ENCODE measurements around the gene SYNJ2. TPM values are rescaled to one million over a fixed set of nuclear protein-coding genes. Genes with fewer than 3 reads are reported as not detected.
A peak's percentile ranks its signal among the peaks of the same experiment; 100 is the strongest.

Gene SYNJ2
- polyA plus RNA-seq, 2 of the 4 experiments (the other 2 are of a cell fraction), result 22.3 to 26.5 TPM

DNA sequence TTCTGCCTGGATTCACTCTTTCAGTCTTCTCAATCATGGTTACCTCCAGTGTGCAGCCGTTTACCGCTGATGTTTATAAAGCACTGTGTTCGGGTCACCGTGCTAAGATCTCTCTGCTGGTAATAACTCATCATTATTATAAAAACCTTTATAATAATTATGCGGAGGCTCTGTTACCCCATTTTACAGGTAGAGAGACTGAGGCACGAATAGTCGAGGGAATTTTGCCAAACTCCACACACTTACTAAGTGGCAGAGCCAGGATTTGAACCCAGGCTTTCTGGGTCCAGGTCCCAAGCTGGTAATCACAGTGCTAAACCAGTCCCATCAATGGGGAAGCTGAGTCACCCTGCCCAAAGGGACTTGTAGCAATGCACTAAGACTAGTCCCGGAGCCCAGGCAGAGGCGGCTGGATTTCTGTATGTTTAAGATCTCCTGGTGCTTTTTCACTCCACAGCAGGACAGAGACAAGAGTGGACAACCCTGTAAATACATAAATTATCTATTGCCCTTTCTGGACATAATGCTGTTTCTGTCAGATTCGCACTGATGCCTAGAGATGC, 48.1 kb downstream of the SYNJ2 start:
- FAIRE-seq, result no peak
- CTCF ChIA-PET, result interaction anchor here (6.5 kb wide), 1 partner anchor 42 kb away, joined by 54 read pairs; no protein-coding TSS in a partner anchor

DNA sequence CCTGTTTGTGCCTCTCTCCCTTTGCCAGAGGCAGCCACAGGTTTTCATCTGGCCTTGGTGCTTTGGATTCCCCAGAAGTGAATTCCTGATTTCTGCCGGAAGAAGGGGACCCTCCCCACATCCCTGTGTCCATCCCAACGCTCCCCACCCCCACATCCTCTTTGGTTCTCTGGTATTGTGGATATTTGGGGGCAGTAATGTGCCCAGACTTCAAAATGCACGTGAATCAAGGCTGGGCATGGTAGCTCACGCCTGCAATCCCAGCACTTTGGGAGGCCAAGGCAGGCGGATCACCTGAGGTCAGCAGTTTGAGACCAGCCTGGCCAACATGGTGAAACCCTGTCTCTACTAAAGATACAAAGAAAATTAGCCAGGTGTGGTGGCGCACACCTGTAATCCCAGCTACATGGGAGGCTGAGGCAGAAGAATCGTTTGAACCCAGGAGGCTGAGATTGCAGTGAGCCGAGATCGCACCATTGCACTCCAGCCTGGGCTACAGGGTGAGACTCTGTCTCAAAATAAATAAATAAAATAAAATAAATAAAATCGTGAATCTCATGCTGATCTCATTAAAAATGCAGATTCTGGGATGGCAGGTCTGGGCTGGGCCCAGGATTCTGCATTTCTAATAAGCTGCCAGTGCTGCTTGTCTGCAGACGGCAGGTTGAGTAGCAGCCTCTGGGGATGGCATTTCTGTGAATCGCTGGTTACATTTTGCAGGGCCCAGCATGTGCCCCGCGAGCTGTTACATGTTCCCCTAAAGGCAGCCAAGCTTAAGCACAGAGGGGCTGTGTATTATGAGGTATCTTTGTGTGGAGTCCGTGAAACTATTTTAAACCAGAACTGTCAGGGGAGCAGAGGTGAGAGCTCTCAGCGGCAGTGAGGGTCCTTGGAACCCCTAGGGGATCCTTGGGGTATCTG, 49.0 kb downstream of the SYNJ2 start:
- POLR2A ChIA-PET, result no interaction called here
- Histone ChIP-seq H3K27ac (peak overlapping the region; percentile 92 to 94), H3K4me1 (peaks cover 82% of the 10 kb centered on the region), H3K4me3 (no peak overlapping the region), H3K9me3 (no peaks in the 10 kb centered on the region), H3K4me2 (peak overlapping the region; percentile 64)
- TF ChIP-seq ESRRA (IDR thresholded peaks at IDR 0.05; ENCODE audit: borderline replicate concordance, low read length) (no peak), MAFK (IDR thresholded peaks at IDR 0.05; ENCODE audit: partially characterized antibody) (peak; percentile 9)
- CTCF ChIA-PET, result interaction anchor here (0.9 to 6.5 kb wide), 5 partner anchors 9 to 48 kb away, joined by 3 to 54 read pairs (median 4); no protein-coding TSS in a partner anchor
- FAIRE-seq (no peak), ATAC-seq (no peak), DNase-seq (ENCODE audit: low read depth in 1 of 2, low spot score in 1 of 2) (no peak)
- WGBS (ENCODE audit: missing lambda C conversion rate), result 80% methylated on average over 16 of the region's 16 CpGs

More for the DNA sequence above, 48.1 kb downstream of the SYNJ2 start:
- WGBS (ENCODE audit: missing lambda C conversion rate), result 92% methylated on average over 10 of the region's 10 CpGs
- Histone ChIP-seq H3K27ac (peak overlapping the region; percentile 92 to 94), H3K9me3 (no peaks in the 10 kb centered on the region), H3K4me2 (no peak overlapping the region), H3K4me3 (no peak overlapping the region), H3K4me1 (peaks cover 83% of the 10 kb centered on the region)
- POLR2A ChIA-PET, result no interaction called here
- TF ChIP-seq PHF8 (IDR thresholded peaks at IDR 0.05; ENCODE audit: borderline replicate concordance, low read depth), result no peak
- no peak for DNase-seq (ENCODE audit: low read depth in 1 of 2, low spot score in 1 of 2)
- no peak for ATAC-seq

DNA sequence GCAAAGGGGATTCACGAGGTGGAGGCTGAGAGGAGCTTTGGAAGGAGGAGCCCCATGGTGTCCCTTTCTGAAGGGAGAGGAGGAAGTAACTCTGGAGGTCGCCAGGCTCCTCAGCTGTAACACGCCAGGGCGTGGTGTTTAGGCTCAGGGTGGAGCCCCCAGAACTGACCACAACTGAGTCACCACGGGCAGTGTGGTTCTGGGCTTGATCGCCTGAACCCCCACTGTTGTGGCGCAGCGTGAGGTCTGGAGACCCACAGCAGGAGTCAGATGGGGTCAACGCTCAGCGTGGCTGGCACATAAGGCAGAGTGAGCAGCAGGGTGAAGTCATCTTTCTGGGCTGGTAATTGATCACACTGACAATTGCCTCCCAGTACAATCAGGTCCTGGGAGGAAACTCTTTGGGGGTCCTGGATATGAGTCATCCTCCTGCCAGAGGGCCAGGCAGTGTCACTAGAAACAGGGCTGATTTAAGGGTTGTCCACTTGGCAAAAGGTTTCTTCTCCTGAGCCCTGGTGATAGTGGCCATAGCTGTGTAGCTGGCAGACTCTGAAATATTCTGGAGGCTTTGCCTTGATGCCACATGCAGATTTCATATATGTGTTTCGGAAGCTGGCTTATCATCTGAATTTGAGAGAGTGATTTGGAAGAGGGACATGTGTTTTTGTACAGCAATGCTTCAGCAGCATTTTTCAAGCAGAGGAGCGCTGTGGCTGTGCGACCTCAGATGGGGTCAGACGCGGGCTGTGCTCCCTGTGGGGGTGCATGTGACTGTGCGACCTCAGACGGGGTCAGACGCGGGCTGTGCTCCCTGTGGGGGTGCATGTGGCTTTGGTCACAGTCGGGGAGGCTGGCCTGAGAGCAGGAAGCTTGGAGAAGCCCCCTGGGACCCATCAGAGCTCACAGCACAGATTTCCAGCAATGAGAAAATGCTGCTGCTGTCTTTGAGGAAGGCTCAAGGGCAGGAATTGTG, 50.0 kb downstream of the SYNJ2 start:
- Histone ChIP-seq H3K4me2 (peak overlapping the region; percentile 64), H3K9me3 (no peaks in the 10 kb centered on the region), H3K4me3 (no peak overlapping the region), H3K27ac (peak overlapping the region; percentile 92 to 94), H3K4me1 (peaks cover 75% of the 10 kb centered on the region)
- 24% methylated on average over 11 of the region's 20 CpGs for WGBS (ENCODE audit: missing lambda C conversion rate)
- CTCF ChIA-PET, result interaction anchor here (0.6 to 6.5 kb wide), 6 partner anchors 10 to 261 kb away, joined by 3 to 54 read pairs (median 4); no protein-coding TSS in a partner anchor
- DNase-seq (ENCODE audit: low read depth in 1 of 2, low spot score in 1 of 2), result peak in 1 of 2 experiments; percentile 68
- POLR2A ChIA-PET, result no interaction called here
- ATAC-seq, result peak; percentile 27 to 52; a peak in 4 of 6 replicates
- TF ChIP-seq EP300 (IDR thresholded peaks at IDR 0.05) (peak; percentile 39 to 77; a peak in 2 of 5 replicates), JUNB (IDR thresholded peaks at IDR 0.05) (peak; percentile 31; the same call in 1 of the 2 replicates), RARB (CRISPR knock-in tag; IDR thresholded peaks at IDR 0.05) (0 out of 2 replicates have a peak, but pooled peaks have one; percentile 42), JUN (IDR thresholded peaks at IDR 0.05) (0 out of 5 replicates have a peak, but pooled peaks of 1 of the 2 experiments have one; percentile 39), GATA3 (IDR thresholded peaks at IDR 0.05; ENCODE audit: borderline replicate concordance) (peak; percentile 77), FOSL2 (IDR thresholded peaks at IDR 0.05) (no peak), FOSL2 (CRISPR knock-in tag; IDR thresholded peaks at IDR 0.05) (peak; percentile 76), TP53 (CRISPR knock-in tag; IDR thresholded peaks at IDR 0.05) (no peak), NPAS2 (CRISPR knock-in tag; IDR thresholded peaks at IDR 0.05; ENCODE audit: borderline replicate concordance) (no peak), CHD4 (IDR thresholded peaks at IDR 0.05; ENCODE audit: borderline replicate concordance) (no peak), MYC (IDR thresholded peaks at IDR 0.05; ENCODE audit: borderline replicate concordance, low read length) (no peak), RCOR1 (IDR thresholded peaks at IDR 0.05; ENCODE audit: low read depth, low read length) (no peak), NR3C1 (IDR thresholded peaks at IDR 0.05) (no peak), SMC3 (IDR thresholded peaks at IDR 0.05) (0 out of 3 replicates have a peak, but pooled peaks have one; percentile 7)
- TF ChIP-seq, protein P1, sequence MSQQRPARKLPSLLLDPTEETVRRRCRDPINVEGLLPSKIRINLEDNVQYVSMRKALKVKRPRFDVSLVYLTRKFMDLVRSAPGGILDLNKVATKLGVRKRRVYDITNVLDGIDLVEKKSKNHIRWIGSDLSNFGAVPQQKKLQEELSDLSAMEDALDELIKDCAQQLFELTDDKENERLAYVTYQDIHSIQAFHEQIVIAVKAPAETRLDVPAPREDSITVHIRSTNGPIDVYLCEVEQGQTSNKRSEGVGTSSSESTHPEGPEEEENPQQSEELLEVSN (IDR thresholded peaks at IDR 0.05; ENCODE audit: borderline replicate concordance, low read depth), result no peak
- TF ChIP-seq, protein P2, sequence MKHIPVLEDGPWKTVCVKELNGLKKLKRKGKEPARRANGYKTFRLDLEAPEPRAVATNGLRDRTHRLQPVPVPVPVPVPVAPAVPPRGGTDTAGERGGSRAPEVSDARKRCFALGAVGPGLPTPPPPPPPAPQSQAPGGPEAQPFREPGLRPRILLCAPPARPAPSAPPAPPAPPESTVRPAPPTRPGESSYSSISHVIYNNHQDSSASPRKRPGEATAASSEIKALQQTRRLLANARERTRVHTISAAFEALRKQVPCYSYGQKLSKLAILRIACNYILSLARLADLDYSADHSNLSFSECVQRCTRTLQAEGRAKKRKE (CRISPR knock-in tag; IDR thresholded peaks at IDR 0.05; ENCODE audit: low read depth), result 0 out of 2 replicates have a peak, but pooled peaks have one; percentile 4
- FAIRE-seq, result no peak
